A549 treated with GW870086 at 1 μM for 4 hours (cell line): ENCODE data around the gene VPS4A. TPM values are rescaled to one million over a fixed set of nuclear protein-coding genes. Genes with fewer than 3 reads are reported as not detected.

ENCODE experiments used
- total RNA-seq: library from RNA; stranded (reverse); fragments of 200-300 nt; extraction: Qiagen RNA extraction; gene quantifications from 5 replicates; pipeline ENCODE4 v1.2.3, GENCODE V29; 2022; ENCODE audit warnings: low read depth

VPS4A gene
- 28.4 to 33.4 TPM (median 31.4 TPM) in 5 replicates for total RNA-seq

DNA sequence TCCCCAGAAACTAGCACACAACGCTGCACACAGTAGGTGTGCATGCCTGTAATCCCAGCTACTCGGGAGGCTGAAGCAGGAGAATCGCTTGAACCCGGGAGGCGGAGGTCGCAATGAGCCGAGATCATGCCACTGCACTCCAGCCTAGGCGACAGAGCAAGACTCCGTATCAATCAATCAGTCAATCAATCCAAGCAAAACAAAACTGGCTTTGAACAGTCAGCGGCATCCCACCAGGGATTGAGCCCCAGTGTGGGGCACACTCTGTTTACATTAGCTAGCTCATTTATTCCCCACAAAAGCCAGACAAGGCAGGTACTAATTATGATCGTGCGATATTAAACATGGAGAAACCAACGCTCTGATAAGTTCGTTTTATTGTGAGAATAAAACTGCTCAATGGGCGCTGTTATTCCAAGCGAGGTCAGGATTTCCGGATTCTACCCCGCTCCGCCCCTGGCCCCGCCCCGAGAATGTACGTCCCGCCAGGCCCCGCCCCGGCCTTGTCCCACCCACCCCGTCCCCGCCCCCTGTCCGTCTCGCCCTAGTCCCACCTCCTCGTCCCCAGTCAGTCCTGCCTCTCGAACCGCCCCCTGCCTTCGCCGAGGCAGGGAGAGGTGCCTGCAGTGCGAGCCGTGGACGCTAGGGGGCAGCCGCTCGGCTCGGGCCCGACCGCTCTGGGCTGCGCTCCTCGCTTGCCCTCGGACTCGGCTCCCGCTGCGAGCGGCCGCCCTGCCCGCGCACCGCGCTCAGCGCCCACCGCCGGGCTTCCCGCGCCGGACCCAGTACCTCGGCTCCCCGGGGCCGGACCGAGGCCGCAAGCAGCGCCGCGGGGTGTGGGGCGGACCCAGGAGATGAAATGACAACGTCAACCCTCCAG lies at the start of gene VPS4A:
Gene VPS4A, plus strand, starts transcription at position 698 of the 880 bp plus-strand sequence. Its CDS starts 162 bp downstream, at position 860.

DNA sequence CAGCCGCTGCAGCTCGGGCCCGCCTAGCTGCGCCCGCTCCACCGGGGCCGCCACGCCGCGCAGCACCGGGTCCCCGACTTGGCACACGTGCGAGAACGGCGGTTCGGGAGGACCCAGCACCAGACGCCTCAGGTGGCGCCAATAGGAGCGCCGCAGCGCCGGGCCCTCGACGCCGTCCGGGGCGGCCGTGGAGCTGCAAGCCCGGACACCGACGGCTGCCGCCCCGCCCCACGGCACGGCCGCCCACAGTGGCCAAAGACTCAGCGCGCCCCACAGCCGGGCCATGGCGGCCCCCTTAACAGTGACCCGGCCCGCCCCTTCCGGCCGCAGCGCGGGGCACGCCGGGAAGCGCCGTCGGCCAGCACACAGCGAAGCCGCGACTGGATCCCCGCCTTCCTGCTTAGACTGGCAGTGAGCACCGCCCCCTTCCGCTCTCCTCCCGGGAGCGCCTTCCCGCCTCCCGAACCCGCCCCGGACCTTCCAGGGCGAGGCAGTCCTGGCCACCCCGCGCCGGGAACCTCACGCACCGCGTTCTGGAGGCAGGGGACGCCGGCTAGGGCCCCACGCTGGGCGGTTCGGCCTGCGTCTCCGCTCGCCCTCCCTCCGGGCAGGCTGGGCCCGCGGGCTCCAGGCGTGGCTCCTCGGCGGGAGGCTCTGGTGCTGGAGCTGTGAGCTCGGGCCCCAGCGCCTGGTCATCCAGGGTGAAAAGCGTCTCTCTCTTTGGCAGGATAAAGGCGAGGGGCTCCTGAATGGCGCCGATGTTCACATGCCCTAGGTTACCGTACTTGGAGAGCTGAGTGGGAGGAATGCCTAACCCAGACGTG lies 19.3 kb downstream of the VPS4A start, which contains the start of gene PDF:
Gene PDF, minus strand, starts transcription at position 303 of the 824 bp plus-strand sequence. Its CDS starts 18 bp downstream, at position 285.

DNA sequence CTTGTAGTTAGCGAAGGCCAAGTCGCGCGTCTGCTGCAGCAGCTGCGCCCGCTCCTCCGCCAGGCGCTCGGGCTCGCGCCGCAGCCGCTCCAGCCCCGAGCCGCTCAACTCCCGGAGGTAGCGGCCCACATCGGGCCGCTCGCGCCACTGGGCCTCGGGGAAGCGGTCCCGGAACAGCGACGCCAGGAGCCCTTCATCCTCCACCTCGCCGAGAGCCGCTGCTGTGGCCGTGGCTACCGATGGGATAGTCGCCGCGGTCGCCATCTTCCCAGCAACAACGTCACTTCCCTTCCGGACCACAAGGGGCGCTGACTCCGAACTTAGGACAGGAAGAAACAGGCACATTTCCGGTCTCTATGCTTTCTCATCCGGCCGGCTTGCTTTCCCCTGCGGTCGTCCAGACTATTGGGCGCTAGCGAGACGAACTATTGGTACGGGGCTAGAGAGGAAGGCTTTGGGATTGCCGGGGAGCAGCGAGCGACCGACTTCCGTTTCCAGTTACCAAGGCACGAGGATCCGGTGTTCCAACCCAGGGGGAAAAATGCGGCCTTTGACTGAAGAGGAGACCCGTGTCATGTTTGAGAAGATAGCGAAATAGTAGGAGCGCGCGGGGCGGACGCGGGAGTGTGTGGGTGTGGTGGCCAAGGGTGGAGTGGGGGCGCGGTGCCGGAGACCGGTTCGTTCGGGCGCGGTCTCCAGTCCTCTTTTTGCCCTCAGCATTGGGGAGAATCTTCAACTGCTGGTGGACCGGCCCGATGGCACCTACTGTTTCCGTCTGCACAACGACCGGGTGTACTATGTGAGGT lies 28.3 kb downstream of the VPS4A start, which contains the start of the genes COG8 and NIP7:
Gene COG8, minus strand, starts transcription at position 276 of the 806 bp plus-strand sequence. Its CDS starts 12 bp downstream, at position 264.
Gene NIP7, plus strand, starts transcription at position 484 of the 806 bp plus-strand sequence. Its CDS starts 58 bp downstream, at position 542.

DNA sequence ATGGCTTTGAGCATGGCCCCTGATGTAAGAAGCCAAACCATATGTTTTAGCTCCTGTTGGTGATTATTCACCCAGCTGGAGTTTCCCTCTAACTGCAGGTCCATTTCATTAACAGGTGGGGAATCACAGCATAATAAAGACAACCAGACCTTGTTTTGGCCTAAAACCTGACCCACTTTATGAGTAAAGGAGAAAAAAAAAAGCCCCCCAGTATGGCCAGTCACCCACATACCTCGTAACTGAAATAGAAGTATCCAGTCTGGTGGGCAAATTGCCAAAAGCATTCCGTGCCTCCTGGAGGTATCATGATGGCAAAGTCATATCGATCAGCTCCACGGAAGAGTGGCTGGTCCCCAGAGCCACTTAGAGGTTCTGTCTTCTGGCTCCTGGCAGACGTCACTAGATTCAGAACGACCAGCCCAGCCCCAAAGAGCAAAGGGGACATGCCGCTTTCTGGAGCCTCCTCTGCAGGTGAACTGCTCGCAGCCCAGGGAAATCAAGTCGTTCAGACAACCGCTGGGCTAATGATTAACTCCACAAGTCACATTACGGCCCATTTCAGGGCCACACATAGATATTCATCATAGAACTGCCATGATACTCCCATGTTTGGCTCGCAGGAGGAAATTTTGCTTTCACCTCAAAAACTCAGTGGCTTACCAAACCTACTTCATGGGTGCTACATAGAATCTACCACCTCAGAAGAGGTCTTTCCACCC lies 40.3 kb downstream of the VPS4A start, which contains the start of gene TMED6:
Gene TMED6, minus strand, starts transcription at position 478 of the 719 bp plus-strand sequence. Its CDS starts 33 bp downstream, at position 445.

Other genes with a start within 250 kb of the VPS4A start
- 42.9 to 52.7 TPM (median 46.3 TPM) in 5 replicates for gene HAS3, start 205.7 kb upstream of the VPS4A start, total RNA-seq
- 102 to 124 TPM (median 119 TPM) in 5 replicates for gene CHTF8, start 178.8 kb upstream of the VPS4A start, total RNA-seq
- gene UTP4, start 178.7 kb upstream of the VPS4A start, total RNA-seq, result 80.3 to 86.0 TPM (median 84.1 TPM) in 5 replicates
- 5.7 to 8.5 TPM (median 8.4 TPM) in 5 replicates for gene SNTB2, start 124.2 kb upstream of the VPS4A start, total RNA-seq
- gene PDF, start 19.2 kb downstream of the VPS4A start, total RNA-seq, result 26.6 to 38.9 TPM (median 37.0 TPM) in 5 replicates
- gene COG8, start 28.2 kb downstream of the VPS4A start, total RNA-seq, result 20.4 to 27.1 TPM (median 26.7 TPM) in 5 replicates
- 52.3 to 63.4 TPM (median 55.8 TPM) in 5 replicates for gene NIP7, start 28.4 kb downstream of the VPS4A start, total RNA-seq
- not detected in 5 replicates for gene TMED6, start 40.4 kb downstream of the VPS4A start, total RNA-seq
- gene TERF2, start 74.7 kb downstream of the VPS4A start, total RNA-seq, result 20.3 to 24.1 TPM (median 22.7 TPM) in 5 replicates
- gene CYB5B, start 113.3 kb downstream of the VPS4A start, total RNA-seq, result 210 to 242 TPM (median 233 TPM) in 5 replicates